PC-9 (cell line): ENCODE results near the gene SCN1B. TPM values are rescaled to one million over a fixed set of nuclear protein-coding genes. Genes with fewer than 3 reads are reported as not detected.
A peak's percentile ranks its signal among the peaks of the same experiment; 100 is the strongest.

Source experiments
- BruUV-seq: library from RNA; stranded (reverse); fragments of 400-500 nt; replicated peaks from 2 replicates; lab custom pipeline; 2021; lab: Mats Ljungman, UMichigan
- CTCF ChIA-PET: fragments of 300-600 bp; sonication (Branson Sonifier 250); formaldehyde crosslinking; loops from one replicate; lab custom pipeline; 2022; ENCODE audit warnings: antibody characterized with exemption; lab: Charles Lee
- POLR2A ChIA-PET: fragments of 300-600 bp; sonication (Branson Sonifier 250); formaldehyde crosslinking; loops from one replicate; lab custom pipeline; 2022; ENCODE audit warnings: antibody characterized with exemption; ENCODE audit not compliant: unreplicated experiment; lab: Charles Lee
- DNase-seq, 2 experiments: peaks; one replicate each; pipeline versions ENCODE4 v3.0.0 to v3.0.0-alpha.2; 2015 to 2022; ENCODE audit warnings: mixed read lengths in 1 of 2
- H2AFZ ChIP-seq: fragments of 200-600 bp; sonication (generic); 2 replicates; pipeline ENCODE4 v1.8.1; 2017; ENCODE audit warnings: antibody characterized with exemption
- H3F3A ChIP-seq: fragments of 200-600 bp; sonication (generic); 2 replicates; pipeline ENCODE4 v1.8.1; 2017; ENCODE audit warnings: antibody characterized with exemption, mild to moderate bottlenecking, low read depth; ENCODE audit not compliant: insufficient read depth
- H3K27ac ChIP-seq: fragments of 200-600 bp; sonication (generic); 2 replicates; pipeline ENCODE4 v1.6.1; 2016; ENCODE audit warnings: mixed run types
- H3K27me3 ChIP-seq: fragments of 200-600 bp; sonication (generic); 2 replicates; pipeline ENCODE4 v1.6.1; 2016; ENCODE audit warnings: low read depth, mixed run types; ENCODE audit not compliant: insufficient read depth
- H3K36me3 ChIP-seq: fragments of 200-600 bp; sonication (generic); 2 replicates; pipeline ENCODE4 v1.6.1; 2016; ENCODE audit warnings: low read depth, mixed run types
- H3K4me1 ChIP-seq: fragments of 200-600 bp; sonication (generic); replicated peaks from 2 replicates; pipeline ENCODE4 v1.6.1; 2016; ENCODE audit warnings: mixed run types; ENCODE audit not compliant: insufficient read depth
- H3K4me2 ChIP-seq: fragments of 200-600 bp; sonication (generic); 2 replicates; pipeline ENCODE4 v1.6.1; 2017; ENCODE audit warnings: mixed run types
- H3K4me3 ChIP-seq: fragments of 200-600 bp; sonication (generic); 2 replicates; pipeline ENCODE4 v1.6.1; 2016; ENCODE audit warnings: mixed run types
- H3K79me2 ChIP-seq: fragments of 200-600 bp; sonication (generic); 2 replicates; pipeline ENCODE4 v1.6.1; 2017; ENCODE audit warnings: low read depth, mixed run types
- H3K9me2 ChIP-seq: fragments of 200-600 bp; sonication (generic); 2 replicates; pipeline ENCODE4 v1.8.1; 2017; ENCODE audit warnings: mild to moderate bottlenecking; ENCODE audit not compliant: insufficient read depth
- H3K9me3 ChIP-seq: fragments of 200-600 bp; sonication (generic); 2 replicates; pipeline ENCODE4 v1.8.1; 2016; ENCODE audit warnings: low read depth; ENCODE audit not compliant: insufficient read depth
- H4K20me1 ChIP-seq: fragments of 200-600 bp; sonication (generic); 2 replicates; pipeline ENCODE4 v1.8.1; 2017; ENCODE audit not compliant: insufficient read depth
- CTCF ChIP-seq: fragments of 200-600 bp; sonication (generic); conservative IDR thresholded peaks from 2 replicates; pipeline ENCODE4 v1.6.1; 2017; ENCODE audit warnings: mixed run types, antibody characterized with exemption, mild to moderate bottlenecking, moderate library complexity
- EZH2 ChIP-seq: fragments of 200-600 bp; sonication (generic); IDR thresholded peaks from 2 replicates; pipeline ENCODE4 v1.8.0; 2017; ENCODE audit warnings: antibody characterized with exemption, low read depth
- intact Hi-C: fragments of 100-400 bp; cut with micrococcal nuclease; formaldehyde crosslinking; loops from one replicate; pipeline ENCODE4 v1.10.0; 2022; ENCODE audit not compliant: unreplicated experiment
- total RNA-seq: library from RNA; stranded (reverse); gene quantifications from 2 replicates; pipeline ENCODE4 v1.2.3, GENCODE V29; 2021

SCN1B gene
- total RNA-seq, 1 experiment from 2014 or later: 2.4 TPM

- CTCF ChIA-PET: interaction anchor here (0.5 to 1.1 kb wide), 2 partner anchors 72 kb away, joined by 3 read pairs; no protein-coding TSS in a partner anchor
- H3F3A ChIP-seq: peaks cover 10% of the 10 kb centered on the region; the same call in 1 of the 2 replicates
- no peaks in the 10 kb centered on the region for H4K20me1 ChIP-seq
- H3K27me3 ChIP-seq: no peaks in the 10 kb centered on the region
- peak overlapping the region; percentile 71 for H3K4me2 ChIP-seq
- peak overlapping the region; percentile 73; the same call in 1 of the 2 replicates for H2AFZ ChIP-seq
- H3K9me2 ChIP-seq: no peaks in the 10 kb centered on the region
- no peaks in the 10 kb centered on the region for H3K9me3 ChIP-seq
- no peaks in the 10 kb centered on the region for H3K36me3 ChIP-seq
- intact Hi-C loops: loop anchor here (1.0 to 5.0 kb wide), 4 partner anchors 19 to 198 kb away; partner anchors contain the start of genes LSR and USF2
- BruUV-seq: no TSS peak
- no peaks in the 10 kb centered on the region for H3K79me2 ChIP-seq
- peak overlapping the region; percentile 48 for H3K27ac ChIP-seq
- POLR2A ChIA-PET: no interaction called here
- DNase-seq: no peak
- TF ChIP-seq CTCF (no peak), EZH2 (no peak)
- peak overlapping the region; percentile 21; the same call in 1 of the 2 replicates for H3K4me3 ChIP-seq
- H3K4me1 ChIP-seq: peaks cover 23% of the 10 kb centered on the region
These were observed 38.8 kb downstream of the SCN1B start for GRCh38 chr19:35068941-35069634.

- no peak overlapping the region for H3K4me3 ChIP-seq
- H3K79me2 ChIP-seq: no peaks in the 10 kb centered on the region
- H3K27me3 ChIP-seq: no peaks in the 10 kb centered on the region
- no peak overlapping the region for H3K4me2 ChIP-seq
- H3K9me2 ChIP-seq: no peaks in the 10 kb centered on the region
- intact Hi-C loops: loop anchor here (5.0 kb wide), 3 partner anchors 97 to 198 kb away; partner anchors contain the start of genes LSR and USF2
- no peaks in the 10 kb centered on the region for H3K9me3 ChIP-seq
- no peak overlapping the region for H2AFZ ChIP-seq
- ChIA-PET POLR2A (no interaction called here), CTCF (interaction anchor here (1.1 kb wide), 1 partner anchor 71 kb away, joined by 3 read pairs; no protein-coding TSS in a partner anchor)
- peaks cover 23% of the 10 kb centered on the region for H3K4me1 ChIP-seq
- peaks cover 10% of the 10 kb centered on the region; the same call in 1 of the 2 replicates for H3F3A ChIP-seq
- BruUV-seq: no TSS peak
- H3K27ac ChIP-seq: no peak overlapping the region
- no peaks in the 10 kb centered on the region for H4K20me1 ChIP-seq
- no peaks in the 10 kb centered on the region for H3K36me3 ChIP-seq
- no peak for DNase-seq
- TF ChIP-seq EZH2 (no peak), CTCF (no peak)
These were observed 39.4 kb downstream of the SCN1B start for GRCh38 chr19:35069696-35070095.

GRCh38 chr19:35070471-35070870 lies 40.2 kb downstream of the SCN1B start:
- H3K36me3 ChIP-seq: no peaks in the 10 kb centered on the region
- TF ChIP-seq EZH2 (no peak), CTCF (no peak)
- no peak overlapping the region for H3K4me2 ChIP-seq
- H3K4me3 ChIP-seq: no peak overlapping the region
- no peaks in the 10 kb centered on the region for H4K20me1 ChIP-seq
- DNase-seq: no peak
- ChIA-PET CTCF (interaction anchor here (0.6 kb wide), 1 partner anchor 20 kb away, joined by 4 read pairs; no protein-coding TSS in a partner anchor), POLR2A (no interaction called here)
- no peaks in the 10 kb centered on the region for H3K9me2 ChIP-seq
- peaks cover 10% of the 10 kb centered on the region; the same call in 1 of the 2 replicates for H3F3A ChIP-seq
- no peaks in the 10 kb centered on the region for H3K79me2 ChIP-seq
- intact Hi-C loops: no loop called here
- no peak overlapping the region for H2AFZ ChIP-seq
- no peak overlapping the region for H3K27ac ChIP-seq
- peaks cover 23% of the 10 kb centered on the region for H3K4me1 ChIP-seq
- H3K27me3 ChIP-seq: no peaks in the 10 kb centered on the region
- no peaks in the 10 kb centered on the region for H3K9me3 ChIP-seq
- no TSS peak for BruUV-seq
